GM06990 (cell line): ENCODE measurements around the gene SLC2A4RG.
A peak's percentile ranks its signal among the peaks of the same experiment; 100 is the strongest.

Experiments
- DNase-seq: peaks from one replicate; pipeline ENCODE4 v3.0.0-alpha.2; 2011; ENCODE audit not compliant: insufficient read length; ENCODE audit errors: extremely low read depth
- H3K27me3 ChIP-seq: replicated peaks from 2 replicates; pipeline ENCODE4 v1.6.0; 2011; ENCODE audit warnings: low read length; ENCODE audit not compliant: control insufficient read depth, insufficient read depth
- H3K36me3 ChIP-seq: 2 replicates; pipeline ENCODE4 v1.5.1; 2011; ENCODE audit warnings: low read length; ENCODE audit not compliant: control insufficient read depth, insufficient read depth
- H3K4me3 ChIP-seq: replicated peaks from 2 replicates; pipeline ENCODE4 v1.5.1; 2011; ENCODE audit warnings: low read depth, mild to moderate bottlenecking, control low read depth, low read length
- TF ChIP-seq, protein P1 (sequence below): IDR thresholded peaks from 2 replicates; pipeline ENCODE4 v1.5.1; 2011; ENCODE audit warnings: low read length, control low read depth, mild to moderate bottlenecking, inconsistent platforms; ENCODE audit not compliant: insufficient read depth, poor library complexity, severe bottlenecking

Gene SLC2A4RG

GRCh38 chr20:63736893-63737694 is 2.5 kb upstream of the SLC2A4RG start:
- TF ChIP-seq, protein P1, sequence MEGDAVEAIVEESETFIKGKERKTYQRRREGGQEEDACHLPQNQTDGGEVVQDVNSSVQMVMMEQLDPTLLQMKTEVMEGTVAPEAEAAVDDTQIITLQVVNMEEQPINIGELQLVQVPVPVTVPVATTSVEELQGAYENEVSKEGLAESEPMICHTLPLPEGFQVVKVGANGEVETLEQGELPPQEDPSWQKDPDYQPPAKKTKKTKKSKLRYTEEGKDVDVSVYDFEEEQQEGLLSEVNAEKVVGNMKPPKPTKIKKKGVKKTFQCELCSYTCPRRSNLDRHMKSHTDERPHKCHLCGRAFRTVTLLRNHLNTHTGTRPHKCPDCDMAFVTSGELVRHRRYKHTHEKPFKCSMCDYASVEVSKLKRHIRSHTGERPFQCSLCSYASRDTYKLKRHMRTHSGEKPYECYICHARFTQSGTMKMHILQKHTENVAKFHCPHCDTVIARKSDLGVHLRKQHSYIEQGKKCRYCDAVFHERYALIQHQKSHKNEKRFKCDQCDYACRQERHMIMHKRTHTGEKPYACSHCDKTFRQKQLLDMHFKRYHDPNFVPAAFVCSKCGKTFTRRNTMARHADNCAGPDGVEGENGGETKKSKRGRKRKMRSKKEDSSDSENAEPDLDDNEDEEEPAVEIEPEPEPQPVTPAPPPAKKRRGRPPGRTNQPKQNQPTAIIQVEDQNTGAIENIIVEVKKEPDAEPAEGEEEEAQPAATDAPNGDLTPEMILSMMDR = no peak
- peak; percentile 80 for DNase-seq
- no peaks in the 10 kb centered on the region for H3K27me3 ChIP-seq
- peak overlapping the region; percentile 65 for H3K4me3 ChIP-seq
- peaks cover 21% of the 10 kb centered on the region for H3K36me3 ChIP-seq

DNA sequence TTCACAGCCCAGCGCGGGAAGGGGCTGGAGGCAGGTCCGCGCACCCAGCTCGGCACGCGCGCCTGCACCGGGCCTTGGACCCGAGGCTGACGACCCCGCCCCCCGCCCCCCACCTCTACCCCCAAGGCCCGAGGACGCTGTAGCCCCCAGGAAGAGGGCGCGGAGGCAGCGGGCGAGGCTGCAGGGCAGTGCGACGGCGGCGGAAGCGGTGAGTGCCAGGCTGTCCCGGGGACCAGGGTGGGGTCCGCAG is 2.0 kb upstream of the SLC2A4RG start:
- Histone ChIP-seq H3K27me3 (no peaks in the 10 kb centered on the region), H3K36me3 (peaks cover 23% of the 10 kb centered on the region), H3K4me3 (peak overlapping the region; percentile 65)
- no peak for DNase-seq
- TF ChIP-seq, protein P1 = no peak

GRCh38 chr20:63737945-63738686 is 1.5 kb upstream of the SLC2A4RG start:
- H3K36me3 ChIP-seq = peaks cover 24% of the 10 kb centered on the region
- H3K27me3 ChIP-seq = no peaks in the 10 kb centered on the region
- peak; percentile 55 for DNase-seq
- TF ChIP-seq, protein P1 = no peak
- H3K4me3 ChIP-seq = peak overlapping the region; percentile 65

DNA sequence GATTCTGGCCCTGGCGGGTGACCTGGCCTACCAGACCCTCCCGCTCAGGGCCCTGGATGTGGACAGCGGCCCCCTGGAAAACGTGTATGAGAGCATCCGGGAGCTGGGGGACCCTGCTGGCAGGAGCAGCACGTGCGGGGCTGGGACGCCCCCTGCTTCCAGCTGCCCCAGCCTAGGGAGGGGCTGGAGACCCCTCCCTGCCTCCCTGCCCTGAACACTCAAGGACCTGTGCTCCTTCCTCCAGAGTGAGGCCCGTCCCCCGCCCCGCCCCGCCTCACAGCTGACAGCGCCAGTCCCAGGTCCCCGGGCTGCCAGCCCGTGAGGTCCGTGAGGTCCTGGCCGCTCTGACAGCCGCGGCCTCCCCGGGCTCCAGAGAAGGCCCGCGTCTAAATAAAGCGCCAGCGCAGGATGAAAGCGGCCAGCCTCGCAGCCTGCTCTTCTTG is 868 bp upstream of the SLC2A4RG start:
- H3K4me3 ChIP-seq = peak overlapping the region; percentile 65
- peaks cover 19% of the 10 kb centered on the region for H3K36me3 ChIP-seq
- TF ChIP-seq, protein P1 = no peak
- H3K27me3 ChIP-seq = no peaks in the 10 kb centered on the region
- DNase-seq = no peak

- H3K4me3 ChIP-seq = peak overlapping the region; percentile 63
- H3K27me3 ChIP-seq = no peaks in the 10 kb centered on the region
- TF ChIP-seq, protein P1 = no peak
- peaks cover 10% of the 10 kb centered on the region for H3K36me3 ChIP-seq
- DNase-seq = peak; percentile 55
Measured at GRCh38 chr20:63740070-63740626, 572 bp downstream of the SLC2A4RG start.
